Chondrocyte (in vitro differentiated cells): ENCODE measurements around the gene SLK. TPM values are rescaled to one million over a fixed set of nuclear protein-coding genes. Genes with fewer than 3 reads are reported as not detected.
A peak's percentile ranks its signal among the peaks of the same experiment; 100 is the strongest.

Source experiments
- DNase-seq: peaks from one replicate; pipeline ENCODE4 v3.0.0; 2021; ENCODE audit warnings: mixed read lengths, low spot score
- H3K27ac Mint-ChIP-seq: one replicate; pipeline ENCODE4 v1.8.0; 2021; ENCODE audit warnings: mild to moderate bottlenecking, moderate library complexity, mixed read lengths; ENCODE audit not compliant: unreplicated experiment
- H3K27me3 Mint-ChIP-seq: 2 replicates; pipeline ENCODE4 v1.8.0; 2021; ENCODE audit warnings: low read depth, mixed read lengths
- H3K36me3 Mint-ChIP-seq: 2 replicates; pipeline ENCODE4 v1.8.0; 2021; ENCODE audit warnings: low read depth, mixed read lengths
- H3K4me1 Mint-ChIP-seq: 2 replicates; pipeline ENCODE4 v1.8.0; 2021; ENCODE audit warnings: low read depth, mild to moderate bottlenecking, mixed read lengths
- H3K4me3 Mint-ChIP-seq: one replicate; pipeline ENCODE4 v1.8.0; 2021; ENCODE audit warnings: mild to moderate bottlenecking, moderate library complexity, mixed read lengths; ENCODE audit not compliant: unreplicated experiment
- H3K9me3 Mint-ChIP-seq: 2 replicates; pipeline ENCODE4 v1.8.0; 2021; ENCODE audit warnings: low read depth, mixed read lengths
- total RNA-seq: library from RNA; stranded (reverse); gene quantifications from 3 replicates; pipeline ENCODE4 v1.2.1, GENCODE V29; 2021
- TF ChIP-seq, protein P1 (sequence below): fragments of 200-600 bp; sonication (generic); IDR thresholded peaks from 2 replicates; pipeline ENCODE4 v1.5.0; 2021; ENCODE audit warnings: antibody characterized with exemption, mild to moderate bottlenecking, moderate library complexity

SLK gene
- total RNA-seq, 1 donor from 2014 or later: 30.9 TPM

- Mint-ChIP-seq H3K9me3 (no peaks in the 10 kb centered on the region), H3K4me1 (peaks cover 3% of the 10 kb centered on the region), H3K27ac (peak overlapping the region; percentile 47), H3K27me3 (no peaks in the 10 kb centered on the region), H3K36me3 (peaks cover 24% of the 10 kb centered on the region), H3K4me3 (no peak overlapping the region)
- DNase-seq: no peak
- TF ChIP-seq, protein P1, sequence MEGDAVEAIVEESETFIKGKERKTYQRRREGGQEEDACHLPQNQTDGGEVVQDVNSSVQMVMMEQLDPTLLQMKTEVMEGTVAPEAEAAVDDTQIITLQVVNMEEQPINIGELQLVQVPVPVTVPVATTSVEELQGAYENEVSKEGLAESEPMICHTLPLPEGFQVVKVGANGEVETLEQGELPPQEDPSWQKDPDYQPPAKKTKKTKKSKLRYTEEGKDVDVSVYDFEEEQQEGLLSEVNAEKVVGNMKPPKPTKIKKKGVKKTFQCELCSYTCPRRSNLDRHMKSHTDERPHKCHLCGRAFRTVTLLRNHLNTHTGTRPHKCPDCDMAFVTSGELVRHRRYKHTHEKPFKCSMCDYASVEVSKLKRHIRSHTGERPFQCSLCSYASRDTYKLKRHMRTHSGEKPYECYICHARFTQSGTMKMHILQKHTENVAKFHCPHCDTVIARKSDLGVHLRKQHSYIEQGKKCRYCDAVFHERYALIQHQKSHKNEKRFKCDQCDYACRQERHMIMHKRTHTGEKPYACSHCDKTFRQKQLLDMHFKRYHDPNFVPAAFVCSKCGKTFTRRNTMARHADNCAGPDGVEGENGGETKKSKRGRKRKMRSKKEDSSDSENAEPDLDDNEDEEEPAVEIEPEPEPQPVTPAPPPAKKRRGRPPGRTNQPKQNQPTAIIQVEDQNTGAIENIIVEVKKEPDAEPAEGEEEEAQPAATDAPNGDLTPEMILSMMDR: peak; percentile 60
Observed at GRCh38 chr10:104028146-104028545, 61.2 kb downstream of the SLK start.

GRCh38 chr10:104028823-104029520 is 62.0 kb downstream of the SLK start:
- no peak for DNase-seq

DNA sequence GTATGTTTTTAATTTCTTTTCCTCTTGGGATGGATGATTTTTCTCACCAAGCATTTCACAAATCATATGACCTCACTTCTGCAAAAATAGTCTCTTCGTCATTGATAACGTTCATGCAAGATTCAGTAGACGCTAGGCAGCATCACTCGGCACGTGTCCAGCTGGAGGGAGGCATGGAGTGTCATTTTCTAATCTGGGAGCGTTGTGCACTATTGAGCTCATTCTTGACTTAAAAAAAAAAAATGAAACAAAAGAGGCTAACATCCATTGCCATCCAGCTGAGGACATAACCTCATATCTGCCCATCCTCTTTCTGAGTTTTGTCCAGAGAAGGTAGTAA is 62.6 kb downstream of the SLK start:
- no peak overlapping the region for H3K27ac Mint-ChIP-seq
- no peak for DNase-seq
- H3K9me3 Mint-ChIP-seq: no peaks in the 10 kb centered on the region
- peaks cover 14% of the 10 kb centered on the region for H3K36me3 Mint-ChIP-seq
- no peak overlapping the region for H3K4me3 Mint-ChIP-seq
- peaks cover 3% of the 10 kb centered on the region for H3K4me1 Mint-ChIP-seq
- no peaks in the 10 kb centered on the region for H3K27me3 Mint-ChIP-seq
- TF ChIP-seq, protein P1: no peak

More at GRCh38 chr10:104028823-104029520, 62.0 kb downstream of the SLK start:
- Mint-ChIP-seq H3K27me3 (no peaks in the 10 kb centered on the region), H3K4me3 (no peak overlapping the region), H3K4me1 (peaks cover 3% of the 10 kb centered on the region), H3K9me3 (no peaks in the 10 kb centered on the region), H3K27ac (no peak overlapping the region), H3K36me3 (peaks cover 18% of the 10 kb centered on the region)
- TF ChIP-seq, protein P1: no peak

DNA sequence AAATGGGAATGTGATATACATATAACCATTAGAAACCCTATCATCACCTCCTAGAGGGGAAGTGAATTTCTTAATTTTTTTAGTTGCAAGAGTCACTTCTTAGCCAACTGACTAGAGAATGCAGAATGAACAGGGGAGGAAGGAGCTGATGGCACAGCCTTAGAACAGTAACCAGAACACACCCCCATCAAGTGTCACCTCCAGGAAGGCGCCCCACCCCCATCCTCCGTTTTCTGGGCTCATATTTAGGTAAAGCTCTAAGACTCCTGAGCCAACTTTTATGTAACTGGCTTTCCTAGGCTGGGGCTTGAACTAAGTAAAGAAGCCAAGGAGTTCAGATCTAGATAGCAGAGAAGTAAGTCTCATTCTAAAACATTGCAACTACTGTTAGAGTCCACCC is 64.7 kb downstream of the SLK start:
- Mint-ChIP-seq H3K9me3 (no peaks in the 10 kb centered on the region), H3K36me3 (peaks cover 11% of the 10 kb centered on the region), H3K27ac (no peak overlapping the region), H3K27me3 (no peaks in the 10 kb centered on the region), H3K4me3 (no peak overlapping the region), H3K4me1 (peaks cover 3% of the 10 kb centered on the region)
- no peak for DNase-seq
- TF ChIP-seq, protein P1: no peak

DNA sequence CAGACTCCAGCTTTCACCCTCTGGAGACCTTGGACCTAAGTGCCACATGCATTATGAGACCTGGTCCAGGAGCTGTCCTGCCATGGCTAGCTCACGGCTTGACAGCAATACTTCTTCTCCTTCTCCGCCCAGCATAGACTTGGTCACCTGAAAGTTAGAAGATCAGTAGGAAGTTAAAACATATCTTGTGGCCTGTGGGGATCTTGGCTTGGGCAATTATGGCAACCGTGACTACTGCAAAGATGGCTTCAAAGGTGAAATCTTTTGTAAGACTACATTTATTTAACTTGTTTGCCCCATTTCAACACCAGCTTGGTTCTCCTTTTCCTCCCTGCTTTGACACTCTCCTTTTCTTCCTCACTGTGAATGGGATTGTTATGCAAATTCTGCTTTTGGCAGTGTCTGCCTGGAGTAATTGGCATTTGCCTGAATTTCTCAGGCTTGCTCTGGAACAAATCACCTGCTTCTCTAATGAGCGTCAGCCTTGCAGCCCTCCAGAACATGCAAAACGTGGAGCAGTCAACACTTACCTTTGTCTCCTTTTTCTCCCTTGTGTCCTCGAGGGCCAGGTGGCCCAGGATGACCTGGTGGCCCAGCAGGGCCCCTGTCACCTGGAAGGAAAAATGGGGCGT is 65.3 kb downstream of the SLK start:
- H3K4me3 Mint-ChIP-seq: no peak overlapping the region
- H3K27ac Mint-ChIP-seq: no peak overlapping the region
- H3K36me3 Mint-ChIP-seq: peaks cover 11% of the 10 kb centered on the region
- H3K27me3 Mint-ChIP-seq: no peaks in the 10 kb centered on the region
- H3K4me1 Mint-ChIP-seq: no peaks in the 10 kb centered on the region
- DNase-seq: no peak
- no peaks in the 10 kb centered on the region for H3K9me3 Mint-ChIP-seq
- TF ChIP-seq, protein P1: no peak
